CD4-positive, alpha-beta T cell treated with Interleukin-6 for 4 hours (primary cell): ENCODE measurements around the gene RPS29.

Experiments used
- DNase-seq: peaks from one replicate; pipeline ENCODE4 v3.0.0-alpha.2; 2020; ENCODE audit warnings: mixed read lengths

The RPS29 gene

GRCh38 chr14:49549881-49550280, 36.3 kb downstream of the RPS29 start:
- no peak for DNase-seq

- no peak for DNase-seq
These were observed 36.7 kb downstream of the RPS29 start for GRCh38 chr14:49549446-49549845.

GRCh38 chr14:49546766-49547165, 39.4 kb downstream of the RPS29 start:
- DNase-seq = no peak

GRCh38 chr14:49545716-49546115, 40.5 kb downstream of the RPS29 start:
- DNase-seq = no peak

GRCh38 chr14:49545071-49545470, 41.1 kb downstream of the RPS29 start:
- DNase-seq = no peak

GRCh38 chr14:49541049-49541448, 45.1 kb downstream of the RPS29 start:
- DNase-seq = no peak

GRCh38 chr14:49538852-49539251, 47.3 kb downstream of the RPS29 start:
- DNase-seq = no peak
